Measurements from ENCODE around the gene SLIT3.

GRCh38 chr5:169178274-169178673, 122.7 kb downstream of the SLIT3 start:
- TF ChIP-seq CTCF (conservative IDR thresholded peaks at IDR 0.05; ENCODE audit: low read length) (no peak), EZH2phosphoT487 (IDR thresholded peaks at IDR 0.05; ENCODE audit: borderline replicate concordance) (no peak)

Data from Loucy (cell line).